Amniotic epithelial cell (primary cell): ENCODE data around the gene SEMA3A.
A peak's percentile ranks its signal among the peaks of the same experiment; 100 is the strongest.
"Not testable (repeated sequence)": the region's sequence is repeated elsewhere in the genome, so short reads cannot be mapped to it uniquely, and the experiment has no call there.

Experiments
- DNase-seq: peaks from one replicate; pipeline ENCODE4 v3.0.0-alpha.2; 2010; ENCODE audit warnings: low read depth

SEMA3A gene

GRCh38 chr7:84154991-84155781 lies 39.4 kb downstream of the SEMA3A start:
- DNase-seq: peak; percentile 60

GRCh38 chr7:84152995-84153394 lies 41.6 kb downstream of the SEMA3A start:
- no peak for DNase-seq

DNA sequence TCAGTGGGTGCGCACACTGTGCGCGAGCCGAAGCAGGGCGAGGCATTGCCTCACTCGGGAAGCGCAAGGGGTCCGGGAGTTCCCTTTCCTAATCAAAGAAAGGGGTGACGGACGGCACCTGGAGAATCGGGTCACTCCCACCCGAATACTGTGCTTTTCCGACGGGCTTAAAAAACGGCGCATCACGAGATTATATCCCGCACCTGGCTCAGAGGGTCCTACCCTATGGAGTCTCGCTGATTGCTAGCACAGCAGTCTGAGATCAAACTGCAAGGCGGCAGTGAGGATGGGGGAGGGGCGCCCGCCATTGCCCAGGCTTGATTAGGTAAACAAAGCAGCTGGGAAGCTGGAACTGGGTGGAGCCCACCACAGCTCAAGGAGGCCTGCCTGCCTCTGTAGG lies 44.2 kb downstream of the SEMA3A start:
- not testable (repeated sequence) for DNase-seq

- peak; percentile 7 for DNase-seq
Measured at GRCh38 chr7:84149573-84149972, 45.0 kb downstream of the SEMA3A start.

GRCh38 chr7:84145892-84146291 lies 48.7 kb downstream of the SEMA3A start:
- peak; percentile 11 for DNase-seq

GRCh38 chr7:84144935-84145334 lies 49.7 kb downstream of the SEMA3A start:
- DNase-seq: no peak

DNA sequence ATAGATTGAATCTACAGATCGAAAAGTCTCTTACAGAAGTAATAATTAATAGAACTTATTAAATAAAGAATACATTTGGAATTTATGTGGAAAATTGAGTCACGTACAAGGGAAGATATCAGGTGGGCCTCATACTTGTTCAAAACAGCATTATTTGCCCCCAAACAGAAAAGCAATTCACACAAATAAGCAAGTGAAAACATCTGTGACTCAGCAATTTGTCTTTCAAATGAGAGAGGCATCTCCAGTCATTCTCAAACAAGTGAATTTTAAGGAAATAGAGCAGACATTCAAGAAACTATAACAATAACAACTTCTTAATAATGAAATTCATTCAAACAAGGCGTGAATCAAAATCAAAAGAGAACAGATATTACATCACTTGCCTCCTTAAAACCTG lies 50.1 kb downstream of the SEMA3A start:
- DNase-seq: no peak

GRCh38 chr7:84142726-84143125 lies 51.9 kb downstream of the SEMA3A start:
- DNase-seq: peak; percentile 7

DNA sequence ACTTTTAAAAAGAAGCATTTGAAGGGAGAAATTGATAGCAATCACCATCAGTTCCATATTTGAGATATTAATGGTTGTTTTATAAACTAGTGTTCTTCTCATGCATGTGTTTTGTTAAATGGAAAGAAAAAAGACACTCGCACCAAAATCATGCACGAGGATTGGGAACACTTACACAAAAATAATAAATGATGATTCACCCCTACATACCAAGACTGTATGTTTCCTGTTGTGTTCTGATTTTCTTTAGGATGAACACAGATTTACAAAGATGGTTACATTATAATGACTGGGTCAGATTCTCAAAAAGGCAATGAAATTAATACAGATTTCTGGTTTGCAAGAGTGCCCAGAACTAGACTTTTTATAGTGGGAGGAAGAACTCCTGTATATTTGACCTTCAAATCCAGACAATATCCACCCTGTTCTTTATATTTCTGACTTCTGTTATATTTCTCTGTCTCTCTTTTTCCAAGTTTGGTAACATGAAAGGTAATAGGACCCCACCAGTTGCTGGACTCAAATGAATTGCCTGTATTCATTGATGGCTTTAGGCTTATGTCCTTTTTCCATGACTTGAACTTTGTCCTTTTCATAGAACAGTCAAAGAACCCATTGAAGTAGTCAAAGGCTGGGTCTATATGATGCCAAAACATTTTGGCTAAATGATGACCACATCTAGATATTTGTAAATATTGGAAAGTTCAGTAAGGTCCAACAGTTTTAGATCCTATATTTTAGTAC lies 54.4 kb downstream of the SEMA3A start:
- DNase-seq: no peak

DNA sequence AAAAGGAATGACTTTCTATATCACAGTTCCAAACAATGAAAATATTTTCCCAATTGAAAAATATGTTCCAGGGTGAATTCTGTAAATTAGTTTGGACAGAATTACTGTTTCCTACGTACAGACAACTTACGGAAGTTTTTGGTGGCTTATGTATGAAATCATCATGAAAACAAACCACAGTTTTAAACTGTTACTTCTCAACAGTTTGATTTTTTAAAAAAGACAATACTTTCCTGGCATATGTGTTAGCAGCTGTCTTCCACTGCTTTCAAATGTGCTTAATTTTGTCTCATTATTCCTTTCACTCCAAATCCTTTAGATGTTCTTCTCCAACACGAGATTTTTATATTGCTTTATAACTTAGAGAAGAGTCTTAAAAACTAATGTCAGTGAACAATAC lies 56.2 kb downstream of the SEMA3A start:
- DNase-seq: no peak

DNA sequence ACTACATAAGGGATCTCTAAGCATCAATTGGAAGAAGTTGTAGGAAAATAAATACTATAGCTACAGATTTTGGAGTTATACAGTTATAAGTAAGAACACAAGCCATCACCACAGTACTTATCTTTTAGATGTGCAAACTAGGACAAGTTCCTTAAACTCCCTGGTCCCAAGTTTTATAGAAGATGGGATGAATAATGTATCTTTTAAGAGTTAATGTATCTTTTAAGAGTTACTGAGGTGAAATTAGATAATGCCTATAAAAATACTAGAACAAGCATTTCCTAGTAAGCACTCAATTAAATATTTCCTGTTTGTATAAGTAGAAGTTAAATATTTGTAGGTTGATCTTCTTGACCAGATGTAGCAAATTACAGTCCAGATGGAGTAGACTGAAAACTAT lies 56.8 kb downstream of the SEMA3A start:
- DNase-seq: no peak

- DNase-seq: no peak
Measured at GRCh38 chr7:84136809-84137208, 57.8 kb downstream of the SEMA3A start.

- no peak for DNase-seq
Measured at GRCh38 chr7:84136336-84136735, 58.3 kb downstream of the SEMA3A start.

- DNase-seq: no peak
Measured at GRCh38 chr7:84134169-84134568, 60.4 kb downstream of the SEMA3A start.

DNA sequence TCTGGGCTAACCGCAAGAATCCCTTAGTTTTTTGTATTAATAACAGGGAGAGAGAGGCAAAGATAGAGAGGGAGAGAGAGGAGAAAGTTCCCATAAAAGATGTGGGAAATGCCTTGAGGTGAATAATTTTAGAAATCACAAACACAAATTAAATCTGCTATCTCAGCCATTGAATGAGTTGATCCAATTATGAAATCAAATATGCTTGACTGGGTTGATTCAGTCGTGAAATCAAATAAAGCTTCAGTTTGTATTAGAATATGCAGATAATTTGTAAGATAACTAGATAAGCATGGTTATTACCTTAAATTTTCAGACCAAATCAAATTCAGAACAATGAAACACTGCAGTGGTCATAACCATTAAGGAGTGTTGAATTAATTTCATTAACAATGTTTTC lies 68.9 kb downstream of the SEMA3A start:
- no peak for DNase-seq

DNA sequence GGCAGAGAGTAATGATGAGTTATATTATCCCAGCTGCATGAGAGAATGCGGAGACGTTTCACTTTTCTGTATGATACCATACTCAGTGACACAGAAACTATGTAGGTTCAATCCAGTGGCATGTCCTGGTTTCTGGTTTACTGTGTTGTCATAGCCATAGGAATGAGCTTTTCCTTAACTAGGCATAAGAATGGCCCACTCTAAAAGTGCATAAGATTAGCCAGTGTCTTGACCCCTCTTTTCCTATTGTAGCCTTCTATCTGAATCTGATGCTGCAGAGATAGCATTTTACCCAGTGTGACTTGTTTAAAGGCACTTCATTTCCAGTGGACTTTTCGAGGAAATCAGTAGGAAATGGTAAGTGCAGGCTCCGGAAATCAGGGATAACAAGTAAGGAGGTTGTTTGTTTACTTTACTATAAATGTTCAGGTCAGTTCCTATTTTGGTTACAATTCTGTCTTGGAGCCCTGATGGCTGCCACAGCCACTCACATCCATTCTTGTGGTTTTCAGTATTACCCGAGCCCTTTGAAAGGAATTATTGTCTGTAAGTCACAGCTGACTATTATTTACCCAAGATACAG lies 70.5 kb downstream of the SEMA3A start:
- no peak for DNase-seq

GRCh38 chr7:84122582-84123360 lies 71.8 kb downstream of the SEMA3A start:
- no peak for DNase-seq

- no peak for DNase-seq
Measured at GRCh38 chr7:84117304-84117703, 77.3 kb downstream of the SEMA3A start.

GRCh38 chr7:84113906-84114850 lies 80.4 kb downstream of the SEMA3A start:
- no peak for DNase-seq

DNA sequence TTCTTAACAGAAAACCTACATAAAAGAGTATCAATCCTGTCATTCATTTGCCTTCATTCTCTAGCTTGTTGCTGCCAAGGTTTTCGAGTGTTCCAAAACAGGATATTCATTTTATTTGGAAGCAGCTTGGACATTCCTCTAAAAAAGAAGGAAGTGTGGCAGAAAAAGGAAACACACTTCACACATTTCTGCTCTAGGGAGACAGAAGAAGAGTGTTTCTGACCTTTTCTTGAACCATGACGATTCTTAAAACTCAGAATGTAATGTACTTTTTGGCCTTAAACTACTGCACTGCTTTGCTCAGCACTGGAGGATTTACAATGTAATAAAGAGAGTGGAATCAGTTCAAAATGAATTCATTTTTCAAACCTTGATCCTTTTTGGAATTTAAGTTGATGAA lies 81.3 kb downstream of the SEMA3A start:
- no peak for DNase-seq

- DNase-seq: no peak
Measured at GRCh38 chr7:84112771-84113170, 81.8 kb downstream of the SEMA3A start.
